Measurements from ENCODE around the gene CCDC154.

Gene CCDC154

DNA sequence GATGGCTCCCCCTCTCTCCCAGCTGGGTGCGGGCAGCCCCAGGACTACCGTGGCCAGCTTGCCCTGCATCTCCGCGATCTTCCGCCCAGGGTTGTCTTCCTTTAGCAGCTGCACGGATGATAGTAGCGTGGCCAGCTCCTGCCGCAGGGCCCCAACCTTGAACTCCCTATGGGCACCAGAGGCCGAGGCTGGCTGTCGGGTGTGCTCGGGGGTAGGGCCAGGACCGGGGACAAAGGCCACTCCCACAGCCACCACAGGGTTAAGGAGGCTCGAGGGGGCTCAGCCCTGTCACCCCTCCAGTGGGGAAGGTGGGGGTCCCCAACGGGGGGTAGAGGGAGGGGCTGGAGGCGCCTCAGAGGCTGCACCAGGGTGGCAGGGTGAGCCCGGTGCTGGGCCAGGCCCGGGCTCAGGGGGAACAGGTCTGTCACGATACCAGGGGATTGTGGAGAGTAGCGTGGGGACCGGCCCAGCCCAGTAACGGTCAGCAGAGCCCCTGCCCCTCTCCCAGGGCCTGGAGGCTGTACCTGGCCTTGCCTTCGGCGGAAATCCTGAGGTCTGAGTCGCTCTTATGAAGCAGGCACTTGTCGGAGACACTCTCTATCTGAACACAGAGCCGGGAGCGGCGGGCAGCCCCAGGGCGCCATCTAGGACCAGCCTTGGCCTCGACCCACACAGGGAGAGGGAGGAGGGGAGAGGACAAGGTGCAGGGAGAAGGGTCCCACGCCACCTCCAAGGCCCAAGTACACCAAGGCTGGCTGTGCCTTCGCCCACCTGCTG is 8.2 kb downstream of the CCDC154 start:
- DNase-seq (ENCODE audit: low read depth) = no peak

DNA sequence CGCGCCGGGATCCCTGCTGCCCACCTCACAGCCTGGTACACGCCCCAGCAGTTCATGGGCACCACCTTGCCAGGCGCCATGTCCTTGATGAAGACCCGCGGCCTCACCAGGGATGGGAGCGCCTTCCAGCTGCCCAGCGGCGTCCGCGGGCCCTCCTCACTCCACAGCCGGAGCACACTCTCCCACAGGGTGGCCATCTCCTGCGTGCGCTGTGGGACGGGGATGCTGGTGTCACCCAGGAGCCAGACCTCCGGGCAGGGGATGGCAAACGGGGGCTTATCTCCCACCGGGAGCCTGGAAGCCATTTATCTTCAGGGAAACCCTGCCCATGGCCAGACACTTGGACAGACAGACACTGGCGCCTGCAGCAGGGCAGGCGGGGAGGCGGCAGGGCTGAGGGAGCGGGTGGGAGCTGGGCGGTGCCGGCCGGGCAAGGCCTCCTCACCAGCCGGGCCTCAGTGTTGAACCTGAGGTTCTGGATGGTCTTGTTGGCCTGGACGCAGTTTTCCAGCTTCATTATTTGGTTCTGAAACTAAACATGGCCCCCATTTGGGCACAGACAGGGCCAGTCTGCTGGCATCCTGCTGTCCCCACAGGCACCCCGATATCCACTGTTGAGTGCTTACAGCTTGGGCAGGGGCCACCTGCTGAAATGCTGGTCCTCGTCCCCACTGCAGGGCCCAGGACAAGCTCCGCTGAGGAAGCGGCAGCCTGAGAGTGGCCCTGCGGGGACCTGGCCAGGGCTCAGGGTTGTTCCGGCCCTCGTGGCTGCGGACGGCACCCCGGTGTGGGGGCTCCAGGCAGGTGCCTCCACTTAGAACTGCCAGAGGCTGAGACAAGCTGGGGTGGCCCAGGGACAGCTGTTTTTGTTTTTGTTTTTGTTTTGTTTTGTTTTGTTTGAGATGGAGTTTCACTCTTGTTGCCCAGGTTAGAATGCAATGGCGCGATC is 9.4 kb downstream of the CCDC154 start:
- DNase-seq (ENCODE audit: low read depth) = no peak

DNA sequence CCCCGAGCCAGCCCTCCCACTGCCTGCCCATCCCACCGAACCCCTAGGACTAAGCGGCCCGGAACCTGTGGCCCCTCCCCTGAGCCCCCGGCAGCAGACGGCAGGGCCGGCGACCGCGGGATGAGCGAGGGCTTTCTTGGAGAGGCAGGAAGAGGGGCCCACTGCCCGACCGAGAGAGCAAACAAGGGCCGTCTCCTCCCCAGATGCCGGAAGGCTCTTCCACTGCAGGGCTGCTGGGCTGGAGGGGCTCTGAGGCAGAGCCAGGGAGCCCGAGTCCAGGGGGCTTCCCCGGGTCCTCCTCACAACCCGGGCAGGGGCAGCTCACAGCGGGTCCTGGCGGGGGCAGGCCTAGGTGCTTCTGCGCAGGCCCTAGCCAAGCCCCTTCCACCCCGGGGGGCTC is 10.6 kb downstream of the CCDC154 start:
- DNase-seq (ENCODE audit: low read depth) = no peak

DNA sequence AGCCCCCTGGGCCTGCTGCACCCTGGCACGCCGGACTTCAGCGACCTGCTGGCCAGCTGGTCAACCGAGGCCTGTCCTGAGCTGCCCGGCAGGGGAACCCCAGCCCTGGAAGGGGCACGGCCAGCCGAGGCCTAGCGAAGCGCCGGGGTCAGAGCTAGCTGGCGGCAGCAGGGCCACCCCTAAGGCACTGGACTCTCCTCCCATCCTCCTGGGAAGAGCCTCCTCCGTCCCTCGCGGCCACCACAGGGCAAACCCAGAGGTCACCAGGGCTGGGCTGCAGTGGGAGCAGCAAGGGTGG is 11.1 kb downstream of the CCDC154 start:
- no peak for DNase-seq (ENCODE audit: low read depth)

DNA sequence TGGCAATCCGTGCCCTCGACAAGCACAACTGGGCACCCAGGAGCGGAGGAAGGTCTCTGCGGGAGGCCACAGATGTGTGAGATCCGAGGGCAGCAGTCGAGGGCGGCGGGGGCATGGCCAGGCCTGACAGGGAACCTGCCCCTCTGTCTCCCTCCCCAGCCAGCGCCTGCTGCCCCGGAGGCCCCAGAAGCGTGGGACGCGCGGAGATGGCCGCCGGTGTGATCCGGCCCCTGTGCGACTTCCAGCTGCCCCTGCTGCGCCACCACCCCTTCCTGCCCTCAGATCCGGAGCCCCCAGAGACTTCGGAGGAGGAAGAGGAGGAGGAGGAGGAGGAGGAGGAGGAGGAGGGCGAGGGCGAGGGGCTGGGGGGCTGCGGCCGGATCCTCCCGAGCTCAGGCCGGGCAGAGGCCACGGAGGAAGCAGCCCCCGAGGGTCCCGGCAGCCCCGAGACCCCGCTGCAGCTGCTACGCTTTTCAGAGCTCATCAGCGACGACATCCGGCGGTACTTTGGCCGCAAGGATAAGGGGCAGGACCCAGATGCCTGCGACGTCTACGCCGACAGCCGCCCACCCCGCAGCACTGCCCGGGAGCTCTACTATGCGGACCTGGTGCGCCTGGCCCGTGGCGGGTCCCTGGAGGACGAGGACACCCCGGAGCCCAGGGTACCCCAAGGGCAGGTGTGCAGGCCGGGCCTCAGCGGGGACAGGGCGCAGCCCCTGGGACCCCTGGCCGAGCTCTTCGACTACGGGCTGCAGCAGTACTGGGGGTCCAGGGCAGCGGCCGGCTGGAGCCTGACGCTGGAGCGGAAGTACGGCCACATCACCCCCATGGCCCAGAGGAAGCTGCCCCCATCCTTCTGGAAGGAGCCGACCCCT is 11.7 kb downstream of the CCDC154 start:
- DNase-seq (ENCODE audit: low read depth) = no peak

DNA sequence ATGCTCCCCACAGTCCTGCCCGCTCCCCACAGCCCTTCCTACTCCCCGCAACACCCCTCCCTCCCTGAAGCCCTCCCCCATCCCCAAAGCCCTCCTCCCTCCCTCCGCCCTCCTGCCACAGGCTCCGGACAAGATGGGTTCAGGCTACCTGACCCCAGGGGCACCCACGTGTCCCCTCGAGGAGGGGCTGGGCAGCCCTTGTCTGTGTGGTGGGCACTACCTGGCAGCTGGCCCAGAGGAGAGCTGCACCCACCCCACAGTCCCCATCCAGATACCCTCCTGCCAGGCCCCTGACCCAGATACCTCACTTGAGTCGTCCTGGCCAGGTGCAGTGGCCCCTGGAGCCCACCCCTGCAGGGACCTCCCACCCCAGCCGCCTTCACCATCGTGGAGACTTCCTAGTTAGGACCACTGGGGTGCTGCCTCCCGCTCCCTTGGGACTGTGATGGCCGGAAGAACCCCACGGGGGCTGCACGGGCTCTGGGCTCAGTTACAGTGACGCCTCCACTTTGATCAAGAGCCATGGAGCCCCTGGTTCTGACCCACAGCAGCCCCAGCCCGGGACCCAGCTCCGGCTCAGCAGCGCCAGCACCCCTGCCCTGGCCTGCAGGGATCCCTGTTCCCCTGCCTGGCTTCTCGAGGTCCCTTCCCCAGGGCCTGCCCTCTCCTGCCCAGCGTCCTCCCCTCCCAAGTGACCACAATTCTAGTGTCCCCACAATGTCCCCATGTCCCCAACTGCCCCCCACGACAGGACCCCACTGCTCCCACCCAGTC is 12.7 kb downstream of the CCDC154 start:
- DNase-seq (ENCODE audit: low read depth) = no peak

DNA sequence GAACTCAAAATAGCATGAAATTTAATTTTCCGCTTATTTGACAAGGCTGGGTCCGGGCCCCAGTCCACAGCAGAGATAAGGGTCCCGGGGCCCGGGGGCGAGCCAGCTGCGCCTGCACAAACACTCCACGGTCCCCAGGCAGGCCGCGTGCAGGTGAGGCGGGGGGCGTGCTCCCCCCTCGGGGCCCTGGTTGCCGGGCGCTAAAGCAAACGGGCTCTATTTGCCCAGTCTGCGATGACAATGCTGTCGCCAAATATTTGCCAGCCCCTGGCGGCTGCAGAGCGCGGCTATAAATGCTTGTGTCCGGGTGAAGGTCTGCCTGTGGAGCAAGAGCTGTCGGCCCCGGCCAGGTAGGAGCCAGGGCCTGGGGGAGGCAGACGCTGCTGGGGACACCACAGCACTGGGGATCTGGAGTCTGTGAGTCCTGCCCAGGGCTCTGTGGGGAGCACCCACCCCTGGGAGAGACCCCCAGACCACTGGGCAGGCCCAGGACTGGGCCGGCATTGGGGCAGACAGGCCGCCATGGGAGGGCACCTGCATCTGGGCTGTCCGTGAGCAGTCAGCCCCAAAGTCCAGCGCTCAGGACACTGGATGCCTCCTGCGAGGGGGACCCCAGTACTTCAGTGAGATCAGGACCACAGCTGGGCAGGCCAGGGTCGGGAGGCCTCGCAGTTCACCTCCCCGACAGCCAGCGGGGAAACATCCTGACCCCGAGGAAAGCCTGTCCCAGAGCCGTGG is 13.4 kb downstream of the CCDC154 start, which contains the start of gene PERCC1:
Gene PERCC1, plus strand, starts transcription at position 320 of the 738 bp plus-strand sequence. CDS start 1,516 bp downstream, outside the sequence.
- DNase-seq (ENCODE audit: low read depth) = no peak

DNA sequence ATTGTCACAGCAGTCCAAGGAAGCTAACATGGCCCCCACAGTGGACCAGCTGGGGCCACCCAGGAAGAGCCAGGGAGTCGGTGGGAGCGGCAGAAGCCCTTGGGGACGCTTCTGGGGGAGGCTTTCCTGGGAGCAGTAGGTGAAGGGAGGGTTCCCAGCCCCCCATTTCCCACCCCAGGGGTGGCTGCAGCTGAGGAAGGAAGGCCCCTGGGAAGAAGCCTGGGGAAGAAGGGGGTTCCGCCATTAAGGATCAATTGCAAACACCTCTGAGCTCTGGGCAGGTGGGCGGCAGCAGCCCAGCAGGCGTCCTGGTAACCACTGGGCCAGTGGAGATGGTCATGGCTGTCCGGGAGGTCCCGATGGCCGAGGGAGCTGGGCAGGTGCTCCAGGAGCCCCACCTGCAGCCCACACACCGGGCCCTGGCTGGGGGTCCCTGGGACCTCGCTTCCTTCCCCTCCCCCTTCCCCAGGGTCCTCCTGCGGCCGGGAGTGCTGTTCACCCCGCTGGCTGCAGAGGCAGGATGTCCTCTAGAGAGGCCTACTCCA is 14.1 kb downstream of the CCDC154 start:
- DNase-seq (ENCODE audit: low read depth) = no peak

DNA sequence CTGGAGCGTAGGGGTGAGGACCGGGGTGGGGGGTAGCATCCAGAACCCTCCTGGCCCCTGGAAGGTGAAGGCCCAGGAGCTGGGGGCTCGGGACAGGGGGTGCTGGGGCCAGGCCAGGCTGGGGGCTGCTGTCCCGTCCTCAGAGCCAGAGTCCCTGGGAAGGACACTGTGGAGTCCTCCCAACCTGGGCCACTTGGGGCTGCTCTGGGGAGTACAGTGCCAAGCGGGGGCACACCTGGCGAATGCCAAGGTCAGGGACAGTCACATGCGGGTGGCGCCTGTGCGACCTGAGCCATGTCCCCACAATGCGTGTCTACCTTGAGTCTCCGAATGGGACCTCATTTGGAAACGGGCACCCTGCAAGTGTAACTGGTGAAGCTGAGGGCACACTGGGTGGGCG is 14.7 kb downstream of the CCDC154 start:
- no peak for DNase-seq (ENCODE audit: low read depth)

DNA sequence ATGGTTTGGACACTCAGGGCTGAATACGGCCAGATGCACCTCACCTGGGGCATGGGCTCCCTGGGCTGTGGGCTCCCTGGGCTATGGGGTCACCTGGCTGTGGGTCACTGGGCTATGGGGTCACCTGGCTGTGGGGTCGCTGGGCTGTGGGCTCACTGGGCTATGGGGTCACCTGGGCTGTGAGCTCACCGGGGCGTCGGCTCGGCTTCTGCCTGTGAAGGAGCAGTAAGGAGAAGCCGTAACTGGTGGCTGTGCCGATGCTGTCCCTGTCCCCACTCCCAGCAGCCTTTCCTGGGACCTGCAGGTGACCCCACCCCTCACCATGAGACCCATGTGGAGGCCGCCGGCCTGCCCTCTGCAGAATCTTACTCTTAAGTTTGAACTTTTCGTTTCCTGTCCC is 15.3 kb downstream of the CCDC154 start:
- no peak for DNase-seq (ENCODE audit: low read depth)

DNA sequence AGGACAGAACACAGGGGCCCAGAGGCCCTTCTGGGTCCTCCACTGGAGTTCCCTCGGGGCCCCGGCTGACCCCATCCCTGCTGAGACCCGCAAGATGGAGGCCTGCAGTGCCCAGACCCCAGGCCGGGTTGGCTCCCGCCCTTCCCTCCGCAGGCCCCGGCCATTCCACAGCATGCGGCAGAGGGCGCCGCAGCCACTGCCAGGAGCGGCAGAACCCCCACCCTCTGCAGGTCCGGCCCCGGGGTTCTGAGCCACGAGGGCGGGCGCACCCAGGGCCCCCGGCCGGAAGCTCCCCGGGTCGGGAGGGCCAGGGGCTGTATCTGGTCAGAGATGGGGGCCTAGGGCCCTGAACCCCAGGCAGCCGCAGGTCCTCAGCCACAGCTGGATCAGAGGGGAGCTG is 15.8 kb downstream of the CCDC154 start:
- DNase-seq (ENCODE audit: low read depth) = no peak

DNA sequence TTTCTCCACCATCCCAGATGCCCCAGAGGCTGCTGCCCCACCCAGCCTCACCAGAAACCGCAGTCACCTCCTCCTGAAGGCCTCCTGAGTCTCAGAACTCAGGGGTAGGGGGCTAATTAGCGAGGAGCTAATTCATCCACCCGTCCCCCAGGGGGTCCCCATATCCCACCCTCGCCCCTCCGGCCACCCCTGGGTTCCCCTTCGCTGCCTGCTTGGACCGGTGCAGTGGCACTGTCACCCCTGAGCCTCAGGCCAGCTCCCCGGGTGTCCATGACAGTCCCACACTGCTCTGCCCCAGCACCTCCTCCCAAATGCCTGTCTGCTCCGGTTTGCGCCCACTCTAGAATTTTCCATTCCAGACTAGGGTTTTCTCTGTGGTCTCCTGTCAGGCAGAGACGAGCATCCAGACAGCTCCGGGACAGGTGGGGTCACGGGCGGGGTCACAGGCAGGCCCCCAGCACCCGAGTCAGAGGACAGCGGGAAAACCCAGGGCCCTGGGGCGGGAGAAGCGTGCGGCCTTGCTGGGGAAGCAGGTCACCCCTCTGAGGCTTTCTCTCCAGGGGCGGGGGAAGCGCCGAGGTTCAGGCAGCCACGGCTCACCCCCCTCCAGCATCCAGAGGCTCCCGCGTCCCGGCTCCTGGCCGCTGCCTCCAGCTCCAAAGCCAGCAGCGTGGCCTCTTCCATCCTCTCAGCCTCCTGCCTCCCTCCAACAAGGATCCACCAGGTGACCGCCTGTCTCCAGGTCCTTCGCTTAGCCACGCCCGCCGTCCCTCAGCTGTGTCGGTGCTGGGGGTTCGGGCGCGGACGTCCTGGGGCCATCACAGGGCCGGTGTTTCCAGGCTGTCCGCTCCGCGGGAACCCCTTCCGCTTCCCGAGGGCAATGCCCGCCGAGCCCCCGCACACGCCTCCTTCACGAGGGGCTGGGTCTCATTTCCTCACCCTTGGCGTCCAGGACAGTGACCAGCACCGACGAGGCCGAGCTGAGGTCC is 16.6 kb downstream of the CCDC154 start:
- no peak for DNase-seq (ENCODE audit: low read depth)

DNA sequence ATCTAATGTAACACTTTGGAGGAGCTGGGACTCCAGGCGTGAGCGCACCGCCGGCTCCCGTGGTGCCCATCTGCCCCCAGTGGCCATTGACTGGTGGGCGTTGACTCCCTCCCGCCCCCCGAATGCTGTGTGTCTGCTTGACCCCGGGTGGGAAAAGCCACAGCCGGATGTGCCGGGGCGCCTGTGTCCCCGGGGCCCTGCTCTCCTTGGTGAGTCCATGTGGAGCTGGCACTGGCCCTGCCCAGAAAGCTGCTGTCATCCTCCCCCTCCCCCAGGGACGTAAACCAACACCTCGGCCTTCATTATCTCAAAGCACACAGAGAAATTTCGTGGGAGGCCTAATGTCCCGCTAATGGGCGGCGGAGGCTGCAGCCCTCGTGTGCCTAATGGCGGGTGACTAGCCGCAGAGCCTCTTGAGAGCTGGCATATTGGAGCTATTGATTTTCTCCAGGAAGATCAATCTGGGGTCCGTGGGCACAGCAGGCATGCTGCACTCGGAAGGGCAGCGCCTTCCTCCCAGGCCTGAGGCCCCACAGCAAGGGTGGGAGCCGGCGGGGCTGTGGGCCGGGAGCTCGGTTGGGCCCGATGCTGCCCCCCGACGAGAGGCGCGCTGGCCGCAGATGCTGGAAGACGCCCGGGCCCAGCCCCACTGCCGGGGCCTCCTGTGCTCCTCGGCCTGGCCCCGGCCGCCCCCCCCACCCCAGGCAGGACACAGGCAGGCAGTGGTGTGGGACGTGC is 17.5 kb downstream of the CCDC154 start:
- no peak for DNase-seq (ENCODE audit: low read depth)

DNA sequence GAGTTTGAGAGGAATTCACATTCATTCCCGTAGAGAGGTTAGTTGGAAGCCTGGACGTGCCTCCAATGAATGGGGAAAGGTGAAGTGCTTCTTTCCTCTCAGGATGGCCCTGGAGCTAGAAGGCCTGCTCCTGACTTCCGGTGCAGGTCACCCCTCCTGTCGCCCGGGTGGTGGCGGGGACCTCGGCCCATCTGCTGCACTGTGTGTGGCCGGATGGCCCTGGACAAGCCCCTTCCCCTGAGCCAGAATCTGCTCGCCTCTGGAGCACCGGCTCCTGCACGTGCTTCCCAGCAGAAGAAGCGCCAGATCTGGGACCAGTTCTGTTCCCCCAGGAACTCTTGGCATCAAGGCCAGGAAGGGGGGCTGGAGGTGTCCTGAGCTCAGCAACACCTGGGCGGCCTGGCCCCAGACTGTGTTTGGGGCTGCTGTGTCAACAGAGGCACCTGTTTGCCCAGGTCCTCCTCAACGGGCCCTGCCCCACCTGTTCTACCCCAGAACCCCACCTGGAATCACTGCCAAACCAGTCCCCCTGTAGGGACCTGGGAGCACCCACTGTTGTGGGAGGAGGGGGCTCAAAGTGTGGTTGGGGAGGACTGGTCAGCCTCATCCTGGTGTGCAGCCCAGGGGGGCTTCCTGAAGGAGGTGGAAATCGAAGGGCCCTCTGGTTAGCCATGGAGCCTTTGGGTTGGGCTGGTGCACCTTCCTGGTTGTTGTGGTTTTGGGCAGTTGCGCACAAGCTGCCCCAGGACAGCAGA is 18.6 kb downstream of the CCDC154 start:
- no peak for DNase-seq (ENCODE audit: low read depth)

DNA sequence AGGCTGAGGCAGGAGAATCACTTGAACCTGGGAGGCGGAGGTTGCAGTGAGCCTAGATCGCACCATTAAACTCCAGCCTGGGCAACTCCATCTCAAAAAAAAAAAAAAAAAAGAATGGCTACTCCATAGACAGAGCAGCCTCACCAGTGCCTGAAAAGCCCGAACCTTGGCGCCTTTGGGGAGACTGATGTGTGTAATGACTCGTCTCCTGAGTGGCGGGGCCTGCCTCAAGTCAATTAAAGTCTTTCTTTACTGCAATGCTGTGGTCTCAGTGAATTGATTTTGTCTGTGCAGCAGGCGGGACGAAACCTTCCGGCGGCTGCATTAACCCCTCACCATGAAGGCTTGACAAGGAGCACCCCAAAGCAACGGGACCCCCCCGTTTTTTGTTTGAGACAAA is 20.3 kb downstream of the CCDC154 start:
- no peak for DNase-seq (ENCODE audit: low read depth)

DNA sequence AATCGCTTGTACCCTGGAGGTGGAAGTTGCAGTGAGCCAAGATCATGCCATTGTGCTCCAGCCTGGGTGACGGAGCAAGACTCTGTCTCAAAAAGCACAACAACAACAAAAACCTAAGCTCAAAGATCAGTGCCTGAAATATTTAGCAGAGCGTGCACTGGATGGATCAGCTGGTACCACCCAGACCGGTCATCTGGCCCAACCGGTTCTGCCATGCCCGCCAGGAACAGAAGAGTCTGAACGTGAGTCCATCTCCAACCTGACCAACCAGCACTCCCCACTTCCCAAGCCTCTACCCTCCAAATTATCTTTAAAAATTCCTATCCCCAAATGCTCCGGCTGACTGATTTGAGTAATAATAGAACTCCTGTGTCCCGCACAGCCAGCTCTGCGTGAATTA is 22.3 kb downstream of the CCDC154 start:
- DNase-seq (ENCODE audit: low read depth) = no peak

DNA sequence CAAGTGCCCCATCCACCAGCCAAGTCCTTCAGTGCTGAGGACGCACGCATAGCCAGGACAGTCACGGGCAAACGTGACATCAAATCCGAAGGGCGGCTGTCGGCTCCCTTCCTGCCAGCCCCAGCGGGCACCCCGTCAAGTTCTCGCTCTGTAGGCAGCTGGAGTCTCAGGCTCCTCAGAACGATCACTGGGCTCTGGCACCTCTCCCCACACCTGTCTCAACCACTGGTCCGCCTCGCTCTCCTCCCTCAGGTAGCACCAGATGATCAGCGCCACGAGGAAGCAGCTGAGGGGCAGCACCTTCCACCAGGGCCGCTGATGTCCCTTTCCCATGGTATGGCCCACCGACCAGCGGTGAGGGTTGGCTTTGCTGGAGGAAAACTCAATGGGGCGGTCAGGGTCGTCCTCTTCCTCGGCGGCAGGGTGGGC is 24.2 kb downstream of the CCDC154 start:
- no peak for DNase-seq (ENCODE audit: low read depth)

DNA sequence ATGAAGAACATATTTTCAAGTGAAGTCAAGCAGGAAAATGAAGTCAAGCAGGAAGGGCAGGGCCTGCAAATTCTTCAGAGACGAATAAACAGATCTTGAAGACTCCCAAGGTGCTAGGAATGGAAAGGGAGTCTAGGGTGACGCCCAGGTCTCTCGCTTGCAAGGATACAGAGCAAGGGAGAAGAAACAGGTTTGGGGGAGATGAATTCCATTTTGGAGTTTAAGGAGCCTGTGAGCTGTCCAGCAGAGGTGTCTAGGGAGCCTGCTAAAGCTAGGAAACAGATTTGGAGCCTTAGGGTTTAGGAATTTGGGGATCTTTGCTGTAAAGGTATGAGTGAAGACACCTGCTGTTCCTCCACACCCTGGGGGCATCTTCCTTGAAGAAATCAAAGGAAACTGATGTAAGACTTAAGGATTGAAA is 27.8 kb downstream of the CCDC154 start:
- no peak for DNase-seq (ENCODE audit: low read depth)

Data from fibroblast of the conjunctiva (primary cell).